HFF-Myc (cell line): Measurements from ENCODE around the gene PNPLA6.

Experiments
- DNase-seq: peaks from one replicate; pipeline ENCODE4 v3.0.0-alpha.2; 2011; ENCODE audit warnings: low read depth; ENCODE audit errors: extremely low read depth
- H3K4me3 ChIP-seq: replicated peaks from 2 replicates; pipeline ENCODE4 v1.5.1; 2011; ENCODE audit warnings: low read depth, mild to moderate bottlenecking, control low read depth, low read length
- TF ChIP-seq, protein P1 (sequence below): IDR thresholded peaks from 2 replicates; pipeline ENCODE4 v1.5.1; 2012; ENCODE audit warnings: mild to moderate bottlenecking, low read depth, low read length, control low read depth; ENCODE audit errors: missing control alignments

Gene PNPLA6

DNA sequence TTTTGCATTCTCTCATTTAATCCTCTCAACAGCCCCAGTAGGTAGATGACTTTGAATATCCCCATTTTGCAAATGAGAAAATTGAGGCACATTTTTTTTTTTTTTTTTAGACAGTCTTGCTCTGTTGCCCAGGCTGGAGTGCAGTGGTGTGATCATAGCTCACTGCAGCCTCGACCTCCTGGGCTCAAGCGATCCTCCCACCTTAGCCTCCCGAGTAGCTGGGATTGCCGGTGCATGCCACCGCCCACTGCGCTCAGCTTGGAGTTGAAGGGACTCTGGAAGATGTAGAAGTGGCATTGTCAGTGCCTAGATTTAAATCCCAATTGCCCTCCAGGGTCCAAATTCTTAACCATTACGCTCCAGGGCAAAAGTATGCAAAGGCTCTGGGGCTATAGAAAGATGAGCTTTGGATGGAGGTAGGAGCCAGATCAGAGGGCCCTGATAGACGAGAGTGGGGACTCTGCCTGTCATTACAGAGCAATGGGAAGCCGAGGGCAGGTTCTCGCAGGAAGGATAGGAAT is 13.9 kb upstream of the PNPLA6 start:
- DNase-seq, result no peak
- TF ChIP-seq, protein P1, sequence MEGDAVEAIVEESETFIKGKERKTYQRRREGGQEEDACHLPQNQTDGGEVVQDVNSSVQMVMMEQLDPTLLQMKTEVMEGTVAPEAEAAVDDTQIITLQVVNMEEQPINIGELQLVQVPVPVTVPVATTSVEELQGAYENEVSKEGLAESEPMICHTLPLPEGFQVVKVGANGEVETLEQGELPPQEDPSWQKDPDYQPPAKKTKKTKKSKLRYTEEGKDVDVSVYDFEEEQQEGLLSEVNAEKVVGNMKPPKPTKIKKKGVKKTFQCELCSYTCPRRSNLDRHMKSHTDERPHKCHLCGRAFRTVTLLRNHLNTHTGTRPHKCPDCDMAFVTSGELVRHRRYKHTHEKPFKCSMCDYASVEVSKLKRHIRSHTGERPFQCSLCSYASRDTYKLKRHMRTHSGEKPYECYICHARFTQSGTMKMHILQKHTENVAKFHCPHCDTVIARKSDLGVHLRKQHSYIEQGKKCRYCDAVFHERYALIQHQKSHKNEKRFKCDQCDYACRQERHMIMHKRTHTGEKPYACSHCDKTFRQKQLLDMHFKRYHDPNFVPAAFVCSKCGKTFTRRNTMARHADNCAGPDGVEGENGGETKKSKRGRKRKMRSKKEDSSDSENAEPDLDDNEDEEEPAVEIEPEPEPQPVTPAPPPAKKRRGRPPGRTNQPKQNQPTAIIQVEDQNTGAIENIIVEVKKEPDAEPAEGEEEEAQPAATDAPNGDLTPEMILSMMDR, result no peak
- H3K4me3 ChIP-seq, result peak overlapping the region; percentile 60

- peak; percentile 85 for DNase-seq
- peak within 1 kb of the TSS; percentile 60 for H3K4me3 ChIP-seq
- TF ChIP-seq, protein P1, result no peak
Observed at GRCh38 chr19:7522072-7522922, 13.2 kb upstream of the PNPLA6 start, which contains the start of gene MCOLN1. Gene MCOLN1 (plus strand): TSS chr19:7522624. CDS start chr19:7522751, 127 bp downstream.

DNA sequence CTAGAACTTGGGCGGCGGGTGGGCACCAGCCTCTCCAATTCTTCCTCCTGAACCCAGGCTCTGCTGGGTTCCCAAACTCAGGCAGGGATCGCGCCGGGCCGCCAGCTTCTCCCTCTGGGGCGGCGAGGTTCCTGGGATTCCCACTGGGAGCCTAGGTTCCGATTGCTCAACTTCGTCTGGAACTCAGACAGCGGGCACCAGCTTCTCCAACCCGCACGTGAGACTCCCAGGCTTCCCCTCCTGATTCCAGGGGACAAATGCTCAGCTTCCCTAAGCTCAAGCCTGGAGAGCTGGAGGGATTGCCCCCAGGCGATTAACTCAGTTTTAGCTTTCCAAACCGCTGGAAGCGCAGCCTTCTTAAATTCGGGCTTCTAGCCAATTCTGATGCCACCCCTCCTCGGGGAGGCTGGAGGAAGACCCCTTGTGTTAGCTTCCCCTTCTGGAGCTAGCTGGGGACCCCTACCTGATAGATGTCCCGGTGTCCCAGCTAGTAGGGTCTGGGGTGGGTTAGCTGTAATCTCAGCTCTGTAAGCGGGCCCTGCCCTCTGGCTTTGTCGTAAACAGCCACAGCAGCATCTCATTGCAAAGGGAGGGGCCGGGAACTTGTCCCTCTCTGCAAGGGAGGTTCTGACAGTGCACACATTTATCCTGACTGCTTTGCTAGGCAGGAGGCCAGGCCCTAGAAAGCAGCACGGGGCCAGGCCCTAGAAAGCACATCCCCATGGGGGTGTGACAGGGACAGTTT is 12.4 kb upstream of the PNPLA6 start:
- peak overlapping the region; percentile 60 for H3K4me3 ChIP-seq
- no peak for DNase-seq

GRCh38 chr19:7524523-7524922 is 11.0 kb upstream of the PNPLA6 start:
- no peak overlapping the region for H3K4me3 ChIP-seq
- TF ChIP-seq, protein P1, result no peak
- DNase-seq, result no peak

More for the DNA sequence above, 12.4 kb upstream of the PNPLA6 start:
- TF ChIP-seq, protein P1, result no peak

DNA sequence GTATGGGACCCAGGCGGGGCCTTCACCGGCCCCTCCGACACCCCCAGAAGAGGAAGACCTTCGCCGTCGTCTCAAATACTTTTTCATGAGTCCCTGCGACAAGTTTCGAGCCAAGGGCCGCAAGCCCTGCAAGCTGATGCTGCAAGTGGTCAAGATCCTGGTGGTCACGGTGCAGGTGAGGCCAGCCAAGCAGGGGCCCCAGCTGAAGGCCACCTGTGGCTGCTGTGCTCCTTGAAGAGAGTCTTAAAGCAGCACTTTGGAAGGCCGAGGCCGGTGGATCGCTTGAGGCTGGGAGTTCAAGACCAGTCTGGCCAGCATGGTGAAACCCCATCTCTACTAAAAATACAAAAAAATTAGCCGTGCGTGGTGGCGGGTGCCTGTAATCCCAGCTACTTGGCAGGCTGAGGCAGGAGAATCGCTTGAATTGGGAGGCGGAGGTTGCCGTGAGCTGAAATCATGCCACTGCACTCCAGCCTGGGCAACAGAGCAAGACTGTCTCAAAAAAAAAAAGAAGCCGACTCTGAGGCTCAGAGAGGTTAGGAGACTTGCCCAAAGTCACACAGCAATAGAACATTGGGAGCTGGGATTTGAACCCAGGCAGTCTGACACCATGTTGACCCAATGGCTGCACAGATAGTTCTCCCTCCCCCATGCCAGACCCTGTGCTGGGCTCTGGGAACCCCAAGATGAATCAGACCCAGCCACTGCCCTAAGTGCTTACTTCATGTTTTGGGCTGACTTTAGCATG is 10.4 kb upstream of the PNPLA6 start:
- no peak for DNase-seq
- TF ChIP-seq, protein P1, result no peak
- no peak overlapping the region for H3K4me3 ChIP-seq
